Globus pallidus (tissue), 1 donor: ENCODE measurements around the gene FMN2.
A peak's percentile ranks its signal among the peaks of the same experiment; 100 is the strongest.

Experiments
- DNase-seq: peaks from one replicate; pipeline ENCODE4 v3.0.0-alpha.2; 2015; ENCODE audit warnings: low spot score

FMN2 gene

GRCh38 chr1:240098534-240098933 is 6.9 kb downstream of the FMN2 start:
- DNase-seq = no peak

GRCh38 chr1:240099329-240099728 is 7.6 kb downstream of the FMN2 start:
- no peak for DNase-seq

DNA sequence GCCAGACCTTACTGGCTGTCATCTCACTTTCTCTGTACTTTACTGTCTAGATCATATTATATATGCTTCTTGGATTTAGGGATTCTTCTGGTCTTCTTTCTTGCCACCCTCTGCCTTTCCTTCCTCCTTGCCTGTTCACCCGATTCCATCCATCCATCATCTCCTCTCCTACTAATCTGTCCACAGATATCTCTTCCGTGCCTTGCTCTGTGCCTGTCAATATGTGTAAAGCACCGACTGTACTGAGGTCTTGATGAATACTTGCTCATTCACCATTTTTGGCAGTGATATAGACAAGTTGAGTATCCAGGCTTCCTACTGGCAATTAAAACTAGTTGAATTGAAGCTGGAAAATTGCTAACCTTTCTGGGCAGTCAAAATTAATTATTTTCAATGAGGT is 8.1 kb downstream of the FMN2 start:
- no peak for DNase-seq

GRCh38 chr1:240100371-240100934 is 8.8 kb downstream of the FMN2 start:
- no peak for DNase-seq

- DNase-seq = no peak
Measured at GRCh38 chr1:240101306-240101705, 9.6 kb downstream of the FMN2 start.

DNA sequence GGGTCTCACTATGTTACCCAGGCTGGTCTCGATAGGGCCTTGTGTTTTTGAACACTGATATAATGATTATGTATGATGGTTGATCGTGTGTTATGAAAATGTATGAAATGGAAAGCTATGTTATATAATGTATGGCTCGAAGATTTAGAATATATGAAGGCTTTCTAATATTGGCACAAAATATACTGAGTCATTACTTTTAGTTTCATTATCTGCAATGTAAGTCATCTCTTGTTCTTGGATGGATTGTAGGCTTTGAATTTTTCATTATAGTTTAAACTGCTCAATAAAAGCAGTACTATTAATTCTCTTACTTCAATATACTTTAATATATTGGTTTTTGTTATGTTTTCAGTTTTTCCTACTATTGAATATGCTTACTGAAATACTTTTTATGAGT is 10.1 kb downstream of the FMN2 start:
- no peak for DNase-seq

DNA sequence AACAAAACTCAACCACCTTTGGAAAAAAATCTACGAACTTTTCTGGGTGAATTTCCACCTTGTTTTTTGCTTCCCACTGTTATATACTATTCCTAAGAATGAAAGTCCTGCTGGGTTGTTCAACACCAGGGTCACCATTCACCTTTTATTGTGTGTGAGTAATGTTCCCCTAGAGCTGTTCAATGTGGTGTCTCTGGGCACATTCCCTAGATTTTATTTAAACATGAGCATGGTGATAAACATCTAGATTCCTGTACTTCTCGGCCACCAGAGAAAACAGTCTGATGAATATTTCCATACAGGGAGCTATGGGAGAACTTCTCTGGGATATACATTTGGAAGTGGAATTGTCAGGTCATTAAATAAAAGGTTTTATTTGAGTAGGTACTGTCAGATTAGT is 13.0 kb downstream of the FMN2 start:
- no peak for DNase-seq

DNA sequence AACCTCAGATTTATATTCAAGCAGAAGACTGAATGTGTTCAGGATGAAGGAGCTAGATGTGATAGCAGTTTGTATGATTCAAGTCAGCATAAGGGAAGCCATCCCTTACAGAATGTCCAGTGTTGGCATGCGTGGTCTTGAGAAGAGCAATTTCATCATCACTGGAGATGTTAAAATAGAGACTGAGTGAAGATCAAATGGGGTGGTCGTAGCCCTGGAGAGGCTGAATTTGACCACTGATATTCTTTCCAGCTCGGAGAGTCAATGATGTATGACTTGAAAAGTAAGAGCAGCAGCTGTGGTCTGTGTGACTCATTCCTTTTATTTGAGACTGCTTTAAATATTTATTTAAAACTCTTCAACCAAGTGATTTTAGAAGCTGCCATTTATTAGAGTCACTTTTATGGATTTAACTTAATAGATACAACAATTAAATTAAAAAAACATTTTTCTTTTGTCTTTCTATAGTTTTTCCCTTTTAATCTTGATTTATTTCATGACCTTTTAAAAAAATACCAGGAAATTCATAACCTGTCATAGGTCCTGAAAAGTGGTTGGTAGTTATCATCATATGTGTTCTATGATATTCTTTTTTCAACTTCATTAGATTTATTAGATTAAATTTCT is 15.5 kb downstream of the FMN2 start:
- no peak for DNase-seq

DNA sequence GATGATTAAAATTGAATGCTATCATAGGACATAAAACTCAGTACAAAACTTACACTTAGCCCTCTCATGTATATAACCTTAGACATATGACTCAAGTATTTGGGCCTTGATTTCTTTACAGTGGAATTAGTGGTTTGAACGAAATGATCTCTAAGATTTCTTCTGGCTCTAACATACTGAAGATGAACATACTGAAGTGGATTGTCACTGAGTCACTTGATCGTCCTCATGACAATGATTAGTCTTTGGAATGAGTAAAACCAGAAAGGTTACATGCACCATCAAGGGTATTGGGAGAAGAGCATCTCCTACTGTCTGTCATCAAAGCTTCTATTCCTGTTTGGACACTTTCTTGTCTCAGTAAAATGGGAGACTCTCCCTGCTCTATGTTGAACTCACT is 17.4 kb downstream of the FMN2 start:
- no peak for DNase-seq

- peak; percentile 66 for DNase-seq
Measured at GRCh38 chr1:240109920-240110636, 18.4 kb downstream of the FMN2 start.

GRCh38 chr1:240111558-240111957 is 19.9 kb downstream of the FMN2 start:
- DNase-seq = no peak

- DNase-seq = no peak
Measured at GRCh38 chr1:240114222-240114621, 22.5 kb downstream of the FMN2 start.

- DNase-seq = no peak
Measured at GRCh38 chr1:240115831-240116230, 24.1 kb downstream of the FMN2 start.

DNA sequence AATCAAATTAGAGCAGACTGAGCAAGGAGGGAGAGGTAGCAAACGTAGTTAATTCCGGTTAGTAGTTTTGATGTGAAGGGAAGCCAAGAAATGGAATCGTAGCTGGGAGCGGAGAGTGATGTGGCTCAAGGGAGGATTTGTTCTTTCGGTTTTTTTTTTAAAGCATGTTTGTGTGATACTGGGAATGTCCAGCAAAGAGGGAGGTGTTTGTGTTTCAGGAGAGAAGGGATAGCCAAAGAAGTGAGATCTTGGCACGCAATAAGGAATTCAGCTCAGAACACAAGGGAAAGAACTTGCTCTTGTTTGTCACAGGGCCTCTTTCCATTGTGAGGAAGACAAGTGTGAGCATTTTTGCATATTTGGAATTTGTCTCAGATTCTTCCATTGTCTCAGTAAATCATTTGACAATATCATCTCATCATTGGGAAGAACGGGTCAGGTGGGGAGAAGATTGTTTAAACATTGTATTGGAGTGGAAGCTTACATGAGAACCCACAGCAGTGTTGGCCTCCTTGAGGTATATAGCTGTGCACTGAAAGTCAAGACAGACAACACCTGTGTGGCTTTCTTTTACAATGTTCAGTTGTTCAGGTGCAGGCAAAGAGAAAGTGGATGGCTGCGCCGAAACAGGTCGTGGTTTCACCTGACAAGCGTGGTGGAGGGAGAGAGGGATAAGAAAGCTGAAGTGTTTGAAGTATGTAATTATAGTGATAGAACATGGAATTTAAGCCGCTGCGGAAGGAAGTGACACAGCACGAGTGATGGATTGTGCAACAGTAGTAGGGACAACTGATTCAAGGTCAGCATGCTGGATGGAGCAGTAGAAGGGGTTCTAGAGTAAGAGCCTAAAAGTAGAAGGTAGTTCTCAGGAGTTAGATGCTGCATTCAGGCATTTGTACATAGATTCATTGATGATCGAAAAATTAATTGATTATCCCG is 25.4 kb downstream of the FMN2 start:
- no peak for DNase-seq

- DNase-seq = no peak
Measured at GRCh38 chr1:240117930-240118329, 26.2 kb downstream of the FMN2 start.

- DNase-seq = peak; percentile 55
Measured at GRCh38 chr1:240122639-240123613, 31.2 kb downstream of the FMN2 start.

- no peak for DNase-seq
Measured at GRCh38 chr1:240126821-240127220, 35.1 kb downstream of the FMN2 start.

GRCh38 chr1:240128366-240128765 is 36.7 kb downstream of the FMN2 start:
- DNase-seq = no peak

DNA sequence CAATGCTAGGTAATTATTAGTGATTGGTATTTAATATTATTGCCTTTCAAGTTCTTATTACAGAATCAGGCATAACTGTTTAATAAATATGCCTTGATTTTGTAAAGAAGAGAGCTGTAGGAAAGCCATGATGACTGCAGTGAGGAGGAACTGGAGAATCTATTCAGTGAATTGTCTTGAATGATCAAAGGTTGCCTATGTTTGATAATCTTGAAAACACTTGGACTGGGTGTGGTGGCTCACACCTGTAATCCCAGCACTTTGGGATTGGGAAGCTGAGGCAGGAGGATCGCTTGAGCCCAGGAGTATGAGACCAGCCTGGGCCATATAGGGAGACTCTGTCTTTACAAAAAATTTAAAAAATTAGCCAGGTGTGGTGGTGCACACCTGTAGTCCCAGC is 42.4 kb downstream of the FMN2 start:
- no peak for DNase-seq

DNA sequence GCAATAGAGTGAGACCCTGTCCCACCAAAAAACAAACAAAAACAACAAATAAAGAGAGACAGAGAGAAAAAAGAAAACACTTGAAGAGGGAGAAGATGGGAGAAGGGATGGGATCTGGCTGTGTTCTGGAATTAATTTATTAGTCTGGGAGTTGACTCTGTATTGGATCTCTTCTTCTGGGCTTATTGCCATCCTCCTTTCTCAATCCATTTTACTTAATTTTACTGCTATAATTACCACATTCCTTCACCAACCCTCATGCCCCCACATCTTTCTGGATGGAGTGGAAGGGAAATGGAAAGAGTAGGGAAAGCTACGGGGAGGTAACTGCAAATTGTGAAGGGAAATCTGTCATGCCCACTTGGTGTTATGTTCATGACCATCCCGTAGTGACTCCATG is 42.9 kb downstream of the FMN2 start:
- DNase-seq = no peak

- DNase-seq = no peak
Measured at GRCh38 chr1:240136402-240136801, 44.7 kb downstream of the FMN2 start.
